Osteoblast (primary cell): ENCODE data around the gene MIF. TPM values are rescaled to one million over a fixed set of nuclear protein-coding genes. Genes with fewer than 3 reads are reported as not detected.
"Not testable (repeated sequence)": the region's sequence is repeated elsewhere in the genome, so short reads cannot be mapped to it uniquely, and the experiment has no call there.

Source experiments
- DNase-seq: peaks from one replicate; pipeline ENCODE4 v3.0.0; 2011; ENCODE audit warnings: low spot score, mixed read lengths; ENCODE audit not compliant: insufficient read length; ENCODE audit errors: missing footprints
- H2AFZ ChIP-seq: 2 replicates; pipeline ENCODE4 v1.6.0; 2011; ENCODE audit warnings: mild to moderate bottlenecking, low read length
- H3K27ac ChIP-seq: 2 replicates; pipeline ENCODE4 v1.5.1; 2011; ENCODE audit warnings: mild to moderate bottlenecking, low read depth, low read length, moderate library complexity
- H3K27me3 ChIP-seq: 2 replicates; pipeline ENCODE4 v1.6.0; 2012; ENCODE audit warnings: mild to moderate bottlenecking, control low read depth, inconsistent platforms, low read length, moderate library complexity; ENCODE audit not compliant: insufficient read depth
- H3K36me3 ChIP-seq: 2 replicates; pipeline ENCODE4 v1.5.1; 2011; ENCODE audit warnings: mild to moderate bottlenecking, low read length, control low read depth, moderate library complexity; ENCODE audit not compliant: insufficient read depth
- H3K4me1 ChIP-seq: 2 replicates; pipeline ENCODE4 v1.5.1; 2011; ENCODE audit warnings: mild to moderate bottlenecking, low read length, control low read depth, moderate library complexity; ENCODE audit not compliant: insufficient read depth
- H3K4me2 ChIP-seq: 2 replicates; pipeline ENCODE4 v1.6.0; 2011; ENCODE audit warnings: mild to moderate bottlenecking, low read length; ENCODE audit not compliant: insufficient read depth
- H3K4me3 ChIP-seq: fragments of 200-600 bp; sonication (generic); 3 replicates; pipeline ENCODE4 v1.5.1; 2012; ENCODE audit warnings: mild to moderate bottlenecking, low read length, inconsistent platforms; ENCODE audit not compliant: insufficient read depth
- H3K79me2 ChIP-seq: 2 replicates; pipeline ENCODE4 v1.6.0; 2012; ENCODE audit warnings: mild to moderate bottlenecking, low read length, control low read depth, inconsistent platforms; ENCODE audit not compliant: insufficient read depth
- H3K9me3 ChIP-seq: 2 replicates; pipeline ENCODE4 v1.5.1; 2011; ENCODE audit warnings: low read depth, low read length, control low read depth
- H4K20me1 ChIP-seq: 2 replicates; pipeline ENCODE4 v1.6.0; 2012; ENCODE audit warnings: mild to moderate bottlenecking, low read length, control low read depth; ENCODE audit not compliant: insufficient read depth
- total RNA-seq: library from RNA; depleted of rRNA; stranded (reverse); fragments of >200 nt; gene quantifications from 2 replicates; pipeline ENCODE4 v1.2.3, GENCODE V29; 2012
- TF ChIP-seq, protein P1 (sequence below): IDR thresholded peaks from 2 replicates; pipeline ENCODE4 v1.5.1; 2011; ENCODE audit warnings: mild to moderate bottlenecking, low read depth, low read length, moderate library complexity; ENCODE audit errors: extremely low read depth

MIF gene
- total RNA-seq, 1 donor, result 131 TPM

DNA sequence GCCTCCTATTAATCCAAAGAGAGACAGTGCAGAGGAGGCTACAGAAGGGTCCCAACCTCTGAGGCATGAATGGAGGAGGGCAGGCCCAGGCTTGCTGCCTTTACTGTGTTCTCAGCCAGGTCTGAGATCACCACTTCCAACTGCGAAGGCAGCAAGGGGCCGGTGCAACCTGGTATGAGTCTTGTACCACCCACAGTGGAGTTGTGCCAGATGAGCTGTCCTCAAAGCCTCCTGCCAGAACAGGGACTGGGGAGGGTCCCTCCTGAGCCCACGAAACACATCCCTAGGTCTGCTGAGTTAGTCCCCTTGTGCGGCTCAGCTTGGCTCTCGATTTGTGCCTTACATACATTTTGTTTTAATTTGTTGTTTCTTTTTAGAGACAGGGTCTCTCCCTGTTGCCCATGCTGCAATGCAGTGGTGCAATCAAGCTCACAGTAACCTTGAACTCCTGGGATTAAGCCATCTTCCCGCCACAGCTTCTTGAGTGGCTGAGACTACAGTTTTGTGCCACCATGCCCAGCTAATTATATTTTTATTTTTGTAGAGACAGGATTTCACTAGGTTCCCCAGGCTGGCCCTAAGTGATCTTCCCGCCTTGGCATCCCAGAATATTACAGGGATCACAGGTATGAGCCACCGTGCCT lies 9.3 kb downstream of the MIF start:
- H3K27ac ChIP-seq, result no peak overlapping the region
- H3K4me3 ChIP-seq, result no peak overlapping the region
- no peak overlapping the region for H3K4me2 ChIP-seq
- no peaks in the 10 kb centered on the region for H3K36me3 ChIP-seq
- no peaks in the 10 kb centered on the region for H3K79me2 ChIP-seq
- H2AFZ ChIP-seq, result no peak overlapping the region
- TF ChIP-seq, protein P1, sequence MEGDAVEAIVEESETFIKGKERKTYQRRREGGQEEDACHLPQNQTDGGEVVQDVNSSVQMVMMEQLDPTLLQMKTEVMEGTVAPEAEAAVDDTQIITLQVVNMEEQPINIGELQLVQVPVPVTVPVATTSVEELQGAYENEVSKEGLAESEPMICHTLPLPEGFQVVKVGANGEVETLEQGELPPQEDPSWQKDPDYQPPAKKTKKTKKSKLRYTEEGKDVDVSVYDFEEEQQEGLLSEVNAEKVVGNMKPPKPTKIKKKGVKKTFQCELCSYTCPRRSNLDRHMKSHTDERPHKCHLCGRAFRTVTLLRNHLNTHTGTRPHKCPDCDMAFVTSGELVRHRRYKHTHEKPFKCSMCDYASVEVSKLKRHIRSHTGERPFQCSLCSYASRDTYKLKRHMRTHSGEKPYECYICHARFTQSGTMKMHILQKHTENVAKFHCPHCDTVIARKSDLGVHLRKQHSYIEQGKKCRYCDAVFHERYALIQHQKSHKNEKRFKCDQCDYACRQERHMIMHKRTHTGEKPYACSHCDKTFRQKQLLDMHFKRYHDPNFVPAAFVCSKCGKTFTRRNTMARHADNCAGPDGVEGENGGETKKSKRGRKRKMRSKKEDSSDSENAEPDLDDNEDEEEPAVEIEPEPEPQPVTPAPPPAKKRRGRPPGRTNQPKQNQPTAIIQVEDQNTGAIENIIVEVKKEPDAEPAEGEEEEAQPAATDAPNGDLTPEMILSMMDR, result no peak
- H3K4me1 ChIP-seq, result no peaks in the 10 kb centered on the region
- no peaks in the 10 kb centered on the region for H4K20me1 ChIP-seq
- no peak for DNase-seq
- no peaks in the 10 kb centered on the region for H3K9me3 ChIP-seq
- no peaks in the 10 kb centered on the region for H3K27me3 ChIP-seq

DNA sequence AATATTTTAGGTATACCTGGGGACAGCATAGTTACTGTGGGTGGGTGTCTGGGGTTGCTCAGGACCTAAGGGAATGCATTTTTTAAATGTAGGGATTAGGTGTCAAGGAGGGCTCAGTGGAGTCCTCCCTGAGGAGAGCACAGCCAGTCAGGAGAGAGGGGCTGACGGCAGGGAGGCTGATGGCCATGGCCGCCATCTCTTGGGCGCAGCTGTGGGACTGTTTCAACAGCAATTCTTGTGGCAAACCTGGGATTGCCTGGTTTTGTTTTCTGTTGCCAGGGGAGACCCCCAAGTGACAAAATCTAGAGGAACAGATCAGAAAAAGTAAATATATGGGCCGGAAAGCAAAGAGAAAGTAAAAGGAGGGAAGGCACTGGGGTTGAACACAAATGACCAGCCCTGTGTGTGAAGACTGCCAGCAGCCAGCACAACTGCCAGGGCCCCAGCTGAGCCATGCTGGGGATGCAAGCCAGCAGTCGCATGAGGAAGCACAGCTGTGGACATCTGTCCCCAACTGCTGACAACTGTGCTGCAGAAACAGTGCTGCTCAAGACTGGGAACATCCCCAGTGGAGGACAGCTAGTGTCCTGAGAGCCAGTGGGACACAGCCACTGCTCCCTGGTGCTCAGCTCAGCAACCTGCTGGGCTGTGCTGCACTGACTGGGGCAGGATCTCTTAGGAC lies 10.5 kb downstream of the MIF start:
- H3K27me3 ChIP-seq, result no peaks in the 10 kb centered on the region
- H3K4me2 ChIP-seq, result peak overlapping the region; percentile 16
- DNase-seq, result no peak
- H3K79me2 ChIP-seq, result no peaks in the 10 kb centered on the region
- H3K27ac ChIP-seq, result no peak overlapping the region
- no peaks in the 10 kb centered on the region for H3K9me3 ChIP-seq
- no peaks in the 10 kb centered on the region for H3K4me1 ChIP-seq
- TF ChIP-seq, protein P1, result no peak
- H3K4me3 ChIP-seq, result no peak overlapping the region
- no peaks in the 10 kb centered on the region for H3K36me3 ChIP-seq
- no peak overlapping the region for H2AFZ ChIP-seq
- H4K20me1 ChIP-seq, result no peaks in the 10 kb centered on the region

DNA sequence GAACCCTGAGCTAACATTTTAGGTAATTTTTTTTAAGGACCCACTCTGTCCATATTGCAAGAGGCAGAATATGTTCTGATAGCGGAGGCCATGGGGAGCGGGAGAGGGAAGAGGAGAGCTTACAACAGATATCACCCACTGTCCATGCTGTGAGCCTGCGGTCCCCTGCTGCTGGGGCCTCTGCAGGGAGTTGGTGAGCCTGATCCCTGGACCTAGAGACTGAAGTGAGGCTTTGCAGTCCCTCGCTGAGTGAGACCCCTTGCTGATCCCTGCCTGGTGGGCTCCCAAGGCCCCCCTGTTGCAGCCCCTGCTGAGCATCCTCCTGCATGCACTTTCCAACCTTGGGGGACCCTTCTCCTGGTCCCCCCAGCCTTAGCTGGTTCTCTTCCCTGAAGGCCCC lies 12.5 kb downstream of the MIF start:
- Histone ChIP-seq H2AFZ (no peak overlapping the region), H3K27ac (no peak overlapping the region), H3K79me2 (no peaks in the 10 kb centered on the region), H3K9me3 (no peaks in the 10 kb centered on the region), H3K4me2 (no peak overlapping the region), H3K36me3 (no peaks in the 10 kb centered on the region), H3K4me1 (no peaks in the 10 kb centered on the region), H4K20me1 (no peaks in the 10 kb centered on the region), H3K4me3 (no peak overlapping the region), H3K27me3 (no peaks in the 10 kb centered on the region)
- TF ChIP-seq, protein P1, result no peak
- no peak for DNase-seq

DNA sequence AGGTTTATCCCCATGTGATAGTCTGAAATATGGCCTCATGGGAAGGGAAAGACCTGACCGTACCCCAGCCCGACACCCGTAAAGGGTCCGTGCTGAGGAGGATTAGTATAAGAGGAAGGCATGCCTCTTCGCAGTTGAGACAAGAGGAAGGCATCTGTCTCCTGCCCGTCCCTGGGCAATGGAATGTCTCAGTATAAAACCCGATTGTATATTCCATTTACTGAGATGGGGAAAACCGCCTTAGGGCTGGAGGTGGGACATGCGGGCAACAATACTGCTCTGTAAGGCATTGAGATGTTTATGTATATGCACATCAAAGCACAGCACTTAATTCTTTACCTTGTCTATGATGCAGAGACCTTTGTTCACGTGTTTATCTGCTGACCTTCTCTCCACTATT lies 13.2 kb downstream of the MIF start:
- not testable (repeated sequence) for H3K27me3 ChIP-seq, H3K79me2 ChIP-seq, H3K4me2 ChIP-seq, DNase-seq, H3K4me3 ChIP-seq, H4K20me1 ChIP-seq, H3K9me3 ChIP-seq, H3K36me3 ChIP-seq, H3K4me1 ChIP-seq, H2AFZ ChIP-seq, H3K27ac ChIP-seq
